AG09319 (cell line): ENCODE data around the gene EARS2.

Experiments
- DNase-seq: peaks from one replicate; pipeline ENCODE4 v3.0.0-alpha.2; 2010; ENCODE audit warnings: low read depth; ENCODE audit errors: extremely low read depth
- CTCF ChIP-seq: IDR thresholded peaks from 2 replicates; pipeline ENCODE4 v1.5.1; 2011; ENCODE audit warnings: low read depth, mild to moderate bottlenecking, inconsistent platforms, low read length, moderate library complexity

Gene EARS2

GRCh38 chr16:23497543-23497868 lies 59.6 kb downstream of the EARS2 start:
- no peak for TF ChIP-seq CTCF
- no peak for DNase-seq

- DNase-seq = no peak
- TF ChIP-seq CTCF = no peak
Observed at GRCh38 chr16:23496821-23497542, 60.2 kb downstream of the EARS2 start.

- DNase-seq = no peak
- no peak for TF ChIP-seq CTCF
Observed at GRCh38 chr16:23495671-23496070, 61.5 kb downstream of the EARS2 start.

- no peak for TF ChIP-seq CTCF
Observed at GRCh38 chr16:23494188-23494587, 63.0 kb downstream of the EARS2 start.

GRCh38 chr16:23491490-23492391 lies 65.4 kb downstream of the EARS2 start:
- DNase-seq = no peak
- no peak for TF ChIP-seq CTCF

More at GRCh38 chr16:23494188-23494587, 63.0 kb downstream of the EARS2 start:
- DNase-seq = no peak

- TF ChIP-seq CTCF = no peak
- no peak for DNase-seq
Observed at GRCh38 chr16:23486480-23486879, 70.7 kb downstream of the EARS2 start.

GRCh38 chr16:23485841-23486240 lies 71.3 kb downstream of the EARS2 start:
- TF ChIP-seq CTCF = no peak
- no peak for DNase-seq
